Astrocyte of the hippocampus (primary cell): Measurements from ENCODE around the gene FBXO41.
A peak's percentile ranks its signal among the peaks of the same experiment; 100 is the strongest.
"Not testable (repeated sequence)": the region's sequence is repeated elsewhere in the genome, so short reads cannot be mapped to it uniquely, and the experiment has no call there.

Experiments
- DNase-seq: peaks from one replicate; pipeline ENCODE4 v3.0.0; 2011; ENCODE audit warnings: low read depth, low spot score

Gene FBXO41

GRCh38 chr2:73262691-73263429 lies 21.4 kb downstream of the FBXO41 start:
- not testable (repeated sequence) for DNase-seq

- no peak for DNase-seq
Observed at GRCh38 chr2:73262108-73262651, 22.1 kb downstream of the FBXO41 start.

DNA sequence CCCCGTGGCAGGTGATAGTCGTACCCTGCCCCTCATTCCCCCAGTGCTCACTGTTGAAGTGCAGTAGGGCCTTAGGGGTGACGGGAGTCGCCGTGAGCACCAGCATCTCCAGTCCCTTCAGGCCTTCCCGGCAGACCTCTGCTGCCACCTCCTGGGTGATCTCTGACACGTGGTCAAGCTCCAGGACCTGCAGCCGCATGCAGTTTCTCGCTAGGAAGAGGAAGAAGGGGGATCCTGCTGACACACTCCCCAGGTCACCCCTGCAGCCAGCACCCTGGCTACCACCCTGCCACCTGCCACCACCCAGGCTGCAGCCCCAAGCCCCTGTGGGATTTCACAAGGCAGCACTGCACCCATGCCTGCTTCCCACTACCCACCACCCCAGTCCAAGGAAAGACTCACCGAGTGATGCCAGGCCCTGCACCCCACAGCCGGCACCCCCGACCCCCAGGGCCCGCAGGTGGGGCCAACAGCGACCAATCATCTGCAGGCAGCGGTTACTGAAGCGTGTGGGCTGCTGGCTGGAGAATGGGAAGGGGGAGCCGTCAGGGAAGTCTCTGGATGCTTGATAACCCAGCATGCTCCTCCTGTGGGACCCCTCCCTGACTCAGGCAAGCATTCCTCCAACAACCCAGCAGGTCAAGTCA lies 23.8 kb downstream of the FBXO41 start:
- DNase-seq: peak; percentile 77

GRCh38 chr2:73259704-73260337 lies 24.5 kb downstream of the FBXO41 start:
- no peak for DNase-seq

- DNase-seq: no peak
Observed at GRCh38 chr2:73259276-73259675, 25.0 kb downstream of the FBXO41 start.

GRCh38 chr2:73258913-73259215 lies 25.4 kb downstream of the FBXO41 start:
- DNase-seq: no peak

GRCh38 chr2:73258186-73258912 lies 25.9 kb downstream of the FBXO41 start:
- DNase-seq: no peak

- no peak for DNase-seq
Observed at GRCh38 chr2:73257425-73258125, 26.7 kb downstream of the FBXO41 start.

GRCh38 chr2:73257021-73257420 lies 27.3 kb downstream of the FBXO41 start:
- DNase-seq: no peak

- DNase-seq: no peak
Observed at GRCh38 chr2:73256618-73256922, 27.7 kb downstream of the FBXO41 start.

DNA sequence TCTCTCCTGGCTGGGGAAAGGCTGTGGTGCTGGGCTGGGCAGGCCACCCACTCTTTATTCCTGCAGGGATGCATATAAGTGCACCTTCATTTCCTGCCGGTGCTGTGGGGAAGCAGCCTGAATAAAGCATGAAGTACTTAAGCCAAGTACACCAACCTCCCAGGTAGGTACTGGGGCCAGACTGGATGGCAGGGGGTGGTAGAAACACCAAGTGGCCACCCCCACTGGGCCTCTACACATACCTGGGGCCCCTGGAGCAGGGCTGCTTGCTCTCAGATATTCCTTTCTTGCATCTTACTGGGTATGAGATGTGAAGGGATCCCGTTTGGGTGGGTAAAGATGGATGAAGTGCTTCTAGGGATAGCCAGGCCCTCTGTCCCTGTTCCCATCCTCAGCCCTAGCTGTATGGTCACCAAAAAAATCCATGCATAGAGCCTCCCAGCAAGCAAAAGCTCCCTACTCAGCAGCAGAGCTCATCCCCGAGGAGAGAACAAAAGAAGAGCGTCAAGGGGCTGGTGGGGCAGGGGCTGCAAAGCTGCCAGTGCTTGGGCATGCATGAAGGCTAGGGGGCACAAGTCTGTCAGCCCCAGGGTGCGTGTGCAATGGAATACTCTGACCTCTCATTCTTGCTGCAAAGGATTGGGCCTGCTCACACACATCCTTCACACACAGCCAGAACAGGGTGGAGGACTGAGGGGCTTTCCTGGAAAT lies 28.2 kb downstream of the FBXO41 start:
- DNase-seq: no peak

DNA sequence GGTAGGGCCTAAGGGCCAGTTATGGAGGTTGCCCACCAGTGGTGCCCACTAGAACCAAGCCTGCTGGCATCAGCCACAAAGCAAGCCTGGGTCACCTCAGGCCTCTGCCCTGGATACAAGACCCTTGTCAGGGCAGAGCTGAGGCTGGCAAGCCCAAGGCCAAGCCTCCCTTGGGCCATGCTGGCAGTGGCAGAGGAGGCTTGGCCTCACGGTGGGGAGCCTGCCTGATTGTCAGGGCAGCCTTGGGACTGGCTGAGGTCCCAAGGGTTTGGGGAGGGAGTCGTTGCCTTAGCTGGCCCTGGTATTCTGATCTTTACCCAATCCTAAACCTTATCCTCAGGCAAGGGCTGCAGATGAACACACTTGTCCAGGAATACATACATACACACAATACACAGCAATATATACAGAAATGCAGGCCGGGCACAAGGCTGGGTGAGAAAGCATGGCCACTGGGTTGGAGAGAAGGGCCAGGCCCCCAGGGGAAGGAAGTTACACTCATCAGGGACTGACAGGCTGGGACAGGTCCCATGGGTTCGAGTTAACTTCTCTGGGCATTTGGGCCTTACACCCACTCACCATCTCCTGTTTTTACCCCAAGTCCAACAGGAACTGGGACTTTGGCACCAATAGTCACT lies 29.2 kb downstream of the FBXO41 start:
- no peak for DNase-seq

GRCh38 chr2:73254343-73255006 lies 29.8 kb downstream of the FBXO41 start:
- DNase-seq: no peak

GRCh38 chr2:73253901-73254300 lies 30.4 kb downstream of the FBXO41 start:
- no peak for DNase-seq

GRCh38 chr2:73253400-73253799 lies 30.9 kb downstream of the FBXO41 start:
- DNase-seq: no peak

DNA sequence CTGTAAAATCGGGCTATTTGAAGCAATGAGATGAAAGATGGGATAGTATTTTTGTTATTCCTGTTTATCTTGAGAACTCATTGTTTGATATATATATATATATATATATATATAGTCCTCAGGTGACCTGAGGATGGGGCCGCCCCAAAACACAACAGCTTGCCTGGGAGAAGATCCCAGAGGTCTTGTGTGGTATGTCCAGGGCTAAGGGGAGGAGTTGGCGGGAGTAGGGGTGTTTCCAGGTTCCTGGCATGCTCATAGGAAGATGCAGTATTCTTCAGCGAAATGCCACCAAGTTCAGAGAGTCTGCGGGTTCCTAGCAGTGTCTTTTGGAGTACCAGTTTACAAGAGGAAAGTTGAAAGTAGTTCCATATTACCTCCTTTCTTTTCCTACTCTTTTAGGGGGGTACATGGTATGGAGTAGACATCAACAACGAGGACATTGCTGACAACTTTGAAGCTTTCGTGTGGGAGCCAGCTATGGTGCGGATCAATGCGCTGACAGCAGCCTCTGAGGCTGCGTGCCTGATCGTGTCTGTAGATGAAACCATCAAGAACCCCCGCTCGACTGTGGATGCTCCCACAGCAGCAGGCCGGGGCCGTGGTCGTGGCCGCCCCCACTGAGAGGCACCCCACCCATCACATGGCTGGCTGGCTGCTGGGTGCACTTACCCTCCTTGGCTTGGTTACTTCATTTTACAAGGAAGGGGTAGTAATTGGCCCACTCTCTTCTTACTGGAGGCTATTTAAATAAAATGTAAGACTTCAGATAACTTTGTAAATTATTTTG lies 31.8 kb downstream of the FBXO41 start:
- no peak for DNase-seq

- DNase-seq: no peak
Observed at GRCh38 chr2:73250872-73251846, 33.1 kb downstream of the FBXO41 start.

GRCh38 chr2:73249636-73250035 lies 34.6 kb downstream of the FBXO41 start:
- no peak for DNase-seq
